Measurements from ENCODE around the gene MAP2K5. TPM values are rescaled to one million over a fixed set of nuclear protein-coding genes. Genes with fewer than 3 reads are reported as not detected.

Gene MAP2K5
- polyA plus RNA-seq, 1 donor from 2014 or later, result 12.1 TPM

- H3K4me2 ChIP-seq (ENCODE audit: low read length), result no peak overlapping the region
Measured at GRCh38 chr15:67805666-67806516, 263.4 kb downstream of the MAP2K5 start.

GRCh38 chr15:67806536-67806935 is 264.0 kb downstream of the MAP2K5 start:
- H3K9me3 ChIP-seq (ENCODE audit: low read length), result no peaks in the 10 kb centered on the region
- no peak overlapping the region for H3K27ac ChIP-seq (ENCODE audit: low read length)
- no peaks in the 10 kb centered on the region for H4K20me1 ChIP-seq (ENCODE audit: insufficient read depth)
- no peak overlapping the region for H3K4me2 ChIP-seq (ENCODE audit: low read length)
- H2AFZ ChIP-seq (ENCODE audit: low read depth, low read length), result no peak overlapping the region
- no peaks in the 10 kb centered on the region for H3F3A ChIP-seq (ENCODE audit: insufficient read depth, low read length, poor library complexity, severe bottlenecking)
- H3K79me2 ChIP-seq (replicated peaks; ENCODE audit: insufficient read depth, low read length), result no peaks in the 10 kb centered on the region
- H3K9me2 ChIP-seq (ENCODE audit: insufficient read depth, low read length), result no peaks in the 10 kb centered on the region
- H3K27me3 ChIP-seq (ENCODE audit: insufficient read depth, low read depth, low read length), result no peaks in the 10 kb centered on the region
- no peak overlapping the region for H3K4me3 ChIP-seq (ENCODE audit: low read length)
- H3K9ac ChIP-seq (ENCODE audit: low read length), result no peak overlapping the region
- H3K36me3 ChIP-seq (ENCODE audit: insufficient read depth, low read length), result no peaks in the 10 kb centered on the region
- TF ChIP-seq SMC3 (conservative IDR thresholded peaks at IDR 0.05; ENCODE audit: poor library complexity) (no peak), MXI1 (conservative IDR thresholded peaks at IDR 0.05; ENCODE audit: poor library complexity, severe bottlenecking) (no peak), POLR2AphosphoS5 (IDR thresholded peaks at IDR 0.05) (no peak), TAF1 (IDR thresholded peaks at IDR 0.05; ENCODE audit: low read depth) (no peak), EZH2 (IDR thresholded peaks at IDR 0.05; ENCODE audit: borderline replicate concordance, insufficient read depth, low read length, poor library complexity, severe bottlenecking) (no peak), RAD21 (conservative IDR thresholded peaks at IDR 0.05) (no peak)
- TF ChIP-seq, protein P1, sequence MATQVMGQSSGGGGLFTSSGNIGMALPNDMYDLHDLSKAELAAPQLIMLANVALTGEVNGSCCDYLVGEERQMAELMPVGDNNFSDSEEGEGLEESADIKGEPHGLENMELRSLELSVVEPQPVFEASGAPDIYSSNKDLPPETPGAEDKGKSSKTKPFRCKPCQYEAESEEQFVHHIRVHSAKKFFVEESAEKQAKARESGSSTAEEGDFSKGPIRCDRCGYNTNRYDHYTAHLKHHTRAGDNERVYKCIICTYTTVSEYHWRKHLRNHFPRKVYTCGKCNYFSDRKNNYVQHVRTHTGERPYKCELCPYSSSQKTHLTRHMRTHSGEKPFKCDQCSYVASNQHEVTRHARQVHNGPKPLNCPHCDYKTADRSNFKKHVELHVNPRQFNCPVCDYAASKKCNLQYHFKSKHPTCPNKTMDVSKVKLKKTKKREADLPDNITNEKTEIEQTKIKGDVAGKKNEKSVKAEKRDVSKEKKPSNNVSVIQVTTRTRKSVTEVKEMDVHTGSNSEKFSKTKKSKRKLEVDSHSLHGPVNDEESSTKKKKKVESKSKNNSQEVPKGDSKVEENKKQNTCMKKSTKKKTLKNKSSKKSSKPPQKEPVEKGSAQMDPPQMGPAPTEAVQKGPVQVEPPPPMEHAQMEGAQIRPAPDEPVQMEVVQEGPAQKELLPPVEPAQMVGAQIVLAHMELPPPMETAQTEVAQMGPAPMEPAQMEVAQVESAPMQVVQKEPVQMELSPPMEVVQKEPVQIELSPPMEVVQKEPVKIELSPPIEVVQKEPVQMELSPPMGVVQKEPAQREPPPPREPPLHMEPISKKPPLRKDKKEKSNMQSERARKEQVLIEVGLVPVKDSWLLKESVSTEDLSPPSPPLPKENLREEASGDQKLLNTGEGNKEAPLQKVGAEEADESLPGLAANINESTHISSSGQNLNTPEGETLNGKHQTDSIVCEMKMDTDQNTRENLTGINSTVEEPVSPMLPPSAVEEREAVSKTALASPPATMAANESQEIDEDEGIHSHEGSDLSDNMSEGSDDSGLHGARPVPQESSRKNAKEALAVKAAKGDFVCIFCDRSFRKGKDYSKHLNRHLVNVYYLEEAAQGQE (IDR thresholded peaks at IDR 0.05; ENCODE audit: borderline replicate concordance), result no peak

More at GRCh38 chr15:67805666-67806516, 263.4 kb downstream of the MAP2K5 start:
- no peaks in the 10 kb centered on the region for H4K20me1 ChIP-seq (ENCODE audit: insufficient read depth)
- no peak overlapping the region for H3K4me3 ChIP-seq (ENCODE audit: low read length)
- TF ChIP-seq RAD21 (conservative IDR thresholded peaks at IDR 0.05) (no peak), POLR2AphosphoS5 (IDR thresholded peaks at IDR 0.05) (no peak), EP300 (conservative IDR thresholded peaks at IDR 0.05; ENCODE audit: poor library complexity, severe bottlenecking) (no peak), MXI1 (conservative IDR thresholded peaks at IDR 0.05; ENCODE audit: poor library complexity, severe bottlenecking) (no peak), CTCF (IDR thresholded peaks at IDR 0.05; ENCODE audit: poor library complexity, severe bottlenecking) (no peak), EZH2 (IDR thresholded peaks at IDR 0.05; ENCODE audit: borderline replicate concordance, insufficient read depth, low read length, poor library complexity, severe bottlenecking) (no peak), SMC3 (conservative IDR thresholded peaks at IDR 0.05; ENCODE audit: poor library complexity) (no peak), TAF1 (IDR thresholded peaks at IDR 0.05; ENCODE audit: low read depth) (no peak)
- TF ChIP-seq, protein P1 (IDR thresholded peaks at IDR 0.05; ENCODE audit: borderline replicate concordance), result no peak
- H3K9ac ChIP-seq (ENCODE audit: low read length), result no peak overlapping the region
- H3K9me3 ChIP-seq (ENCODE audit: low read length), result no peaks in the 10 kb centered on the region
- no peak overlapping the region for H3K27ac ChIP-seq (ENCODE audit: low read length)
- no peaks in the 10 kb centered on the region for H3K27me3 ChIP-seq (ENCODE audit: insufficient read depth, low read depth, low read length)
- no peaks in the 10 kb centered on the region for H3K9me2 ChIP-seq (ENCODE audit: insufficient read depth, low read length)
- no peaks in the 10 kb centered on the region for H3K79me2 ChIP-seq (replicated peaks; ENCODE audit: insufficient read depth, low read length)
- no peaks in the 10 kb centered on the region for H3F3A ChIP-seq (ENCODE audit: insufficient read depth, low read length, poor library complexity, severe bottlenecking)
- no peak overlapping the region for H2AFZ ChIP-seq (ENCODE audit: low read depth, low read length)
- no peaks in the 10 kb centered on the region for H3K36me3 ChIP-seq (ENCODE audit: insufficient read depth, low read length)
